Skeletal muscle tissue (tissue), 4 donors: ENCODE results near the gene EBNA1BP2. TPM values are rescaled to one million over a fixed set of nuclear protein-coding genes. Genes with fewer than 3 reads are reported as not detected.

Experiments used
- H3K27ac ChIP-seq: one replicate; pipeline ENCODE4 v1.7.0; 2013; ENCODE audit warnings: mild to moderate bottlenecking, low read depth, low read length, inconsistent platforms
- H3K27me3 ChIP-seq, 3 donors: one replicate each; pipeline ENCODE4 v1.7.0; 2013; ENCODE audit warnings: low read length in 3 of 3; ENCODE audit not compliant: control insufficient read depth in 3 of 3, insufficient read depth in 3 of 3
- H3K36me3 ChIP-seq, 3 donors: one replicate each; pipeline ENCODE4 v1.7.0; 2013; ENCODE audit warnings: low read length in 3 of 3; ENCODE audit not compliant: control insufficient read depth in 3 of 3, insufficient read depth in 3 of 3
- H3K4me1 ChIP-seq, 3 donors: one replicate each; pipeline ENCODE4 v1.7.0; 2013; ENCODE audit warnings: low read length in 3 of 3, mild to moderate bottlenecking in 3 of 3; ENCODE audit not compliant: control insufficient read depth in 3 of 3, insufficient read depth in 3 of 3
- H3K4me3 ChIP-seq, 3 donors: one replicate each; pipeline ENCODE4 v1.7.0; 2013; ENCODE audit warnings: low read length in 3 of 3
- H3K9ac ChIP-seq, 3 donors: one replicate each; pipeline ENCODE4 v1.7.0; 2013; ENCODE audit warnings: low read length in 3 of 3, mild to moderate bottlenecking in 3 of 3, moderate library complexity in 2 of 3, low read depth in 1 of 3
- H3K9me3 ChIP-seq, 3 donors: one replicate each; pipeline ENCODE4 v1.7.0; 2013; ENCODE audit warnings: low read length in 3 of 3; ENCODE audit not compliant: control insufficient read depth in 3 of 3
- total RNA-seq: library from RNA; depleted of rRNA; stranded (reverse); fragments of >200 nt; gene quantifications from one replicate; pipeline ENCODE4 v1.2.3, GENCODE V29; 2014
- donor health status: Osteomylitis.

The EBNA1BP2 gene
- total RNA-seq, 1 donor from 2014 or later: 19.3 TPM

GRCh38 chr1:43204394-43204793, 32.3 kb upstream of the EBNA1BP2 start:
- no peak overlapping the region for H3K9ac ChIP-seq
- no peaks in the 10 kb centered on the region for H3K9me3 ChIP-seq
- no peaks in the 10 kb centered on the region for H3K36me3 ChIP-seq
- no peak overlapping the region for H3K27ac ChIP-seq
- peaks cover 0 to 4% (median 0%) of the 10 kb centered on the region in 3 donors for H3K27me3 ChIP-seq
- H3K4me3 ChIP-seq: no peak overlapping the region
- H3K4me1 ChIP-seq: peaks cover 9 to 19% (median 10%) of the 10 kb centered on the region in 3 donors

- Histone ChIP-seq H3K9ac (no peak overlapping the region), H3K27me3 (peaks cover 0 to 4% (median 0%) of the 10 kb centered on the region in 3 donors), H3K4me1 (peaks cover 9 to 19% (median 10%) of the 10 kb centered on the region in 3 donors), H3K4me3 (no peak overlapping the region), H3K9me3 (no peaks in the 10 kb centered on the region), H3K27ac (no peak overlapping the region), H3K36me3 (no peaks in the 10 kb centered on the region)
Measured at GRCh38 chr1:43203859-43204258, 31.8 kb upstream of the EBNA1BP2 start.

- H3K4me1 ChIP-seq: no peaks in the 10 kb centered on the region
- H3K4me3 ChIP-seq: no peak overlapping the region
- no peaks in the 10 kb centered on the region for H3K36me3 ChIP-seq
- H3K9ac ChIP-seq: no peak overlapping the region
- H3K27me3 ChIP-seq: peaks cover 0 to 2% (median 0%) of the 10 kb centered on the region in 3 donors
- no peaks in the 10 kb centered on the region for H3K9me3 ChIP-seq
- no peak overlapping the region for H3K27ac ChIP-seq
Measured at GRCh38 chr1:43199093-43199726, 27.1 kb upstream of the EBNA1BP2 start.

GRCh38 chr1:43197343-43198127, 25.4 kb upstream of the EBNA1BP2 start:
- Histone ChIP-seq H3K4me3 (no peak overlapping the region), H3K27me3 (peaks cover 0 to 2% (median 0%) of the 10 kb centered on the region in 3 donors), H3K4me1 (no peaks in the 10 kb centered on the region), H3K36me3 (no peaks in the 10 kb centered on the region), H3K27ac (no peak overlapping the region), H3K9me3 (no peaks in the 10 kb centered on the region), H3K9ac (no peak overlapping the region)

GRCh38 chr1:43194509-43194908, 22.4 kb upstream of the EBNA1BP2 start:
- Histone ChIP-seq H3K36me3 (no peaks in the 10 kb centered on the region), H3K4me3 (no peak overlapping the region), H3K27me3 (peaks cover 0 to 2% (median 0%) of the 10 kb centered on the region in 3 donors), H3K27ac (no peak overlapping the region), H3K4me1 (no peaks in the 10 kb centered on the region), H3K9ac (no peak overlapping the region), H3K9me3 (no peaks in the 10 kb centered on the region)

GRCh38 chr1:43188106-43188505, 16.0 kb upstream of the EBNA1BP2 start:
- H3K9ac ChIP-seq: no peak overlapping the region
- H3K36me3 ChIP-seq: no peaks in the 10 kb centered on the region
- no peak overlapping the region for H3K4me3 ChIP-seq
- no peaks in the 10 kb centered on the region for H3K4me1 ChIP-seq
- peaks cover 0 to 5% (median 0%) of the 10 kb centered on the region in 3 donors for H3K27me3 ChIP-seq
- H3K27ac ChIP-seq: no peak overlapping the region
- no peaks in the 10 kb centered on the region for H3K9me3 ChIP-seq

GRCh38 chr1:43184995-43185394, 12.9 kb upstream of the EBNA1BP2 start:
- peaks cover 0 to 5% (median 0%) of the 10 kb centered on the region in 3 donors for H3K27me3 ChIP-seq
- H3K4me1 ChIP-seq: no peaks in the 10 kb centered on the region
- H3K9me3 ChIP-seq: no peaks in the 10 kb centered on the region
- H3K9ac ChIP-seq: no peak overlapping the region
- H3K27ac ChIP-seq: no peak overlapping the region
- no peak overlapping the region for H3K4me3 ChIP-seq
- H3K36me3 ChIP-seq: no peaks in the 10 kb centered on the region

GRCh38 chr1:43184388-43184787, 12.3 kb upstream of the EBNA1BP2 start:
- Histone ChIP-seq H3K4me1 (no peaks in the 10 kb centered on the region), H3K27me3 (peaks cover 0 to 5% (median 0%) of the 10 kb centered on the region in 3 donors)

GRCh38 chr1:43177691-43178090, 5.6 kb upstream of the EBNA1BP2 start:
- no peak overlapping the region for H3K27ac ChIP-seq
- peaks cover 4 to 9% (median 9%) of the 10 kb centered on the region in 3 donors for H3K27me3 ChIP-seq
- H3K4me3 ChIP-seq: no peak overlapping the region
- no peaks in the 10 kb centered on the region for H3K9me3 ChIP-seq
- H3K4me1 ChIP-seq: peaks cover 0 to 4% (median 0%) of the 10 kb centered on the region in 3 donors
- H3K36me3 ChIP-seq: no peaks in the 10 kb centered on the region
- H3K9ac ChIP-seq: no peak overlapping the region

More at GRCh38 chr1:43184388-43184787, 12.3 kb upstream of the EBNA1BP2 start:
- no peak overlapping the region for H3K4me3 ChIP-seq
- H3K9ac ChIP-seq: no peak overlapping the region
- no peaks in the 10 kb centered on the region for H3K9me3 ChIP-seq
- H3K27ac ChIP-seq: no peak overlapping the region
- no peaks in the 10 kb centered on the region for H3K36me3 ChIP-seq

GRCh38 chr1:43174873-43175272, 2.8 kb upstream of the EBNA1BP2 start:
- Histone ChIP-seq H3K9ac (no peak overlapping the region), H3K4me3 (no peak overlapping the region), H3K27ac (no peak overlapping the region), H3K9me3 (no peaks in the 10 kb centered on the region), H3K4me1 (peaks cover 11 to 13% (median 13%) of the 10 kb centered on the region in 3 donors), H3K27me3 (peaks cover 4 to 9% (median 9%) of the 10 kb centered on the region in 3 donors), H3K36me3 (peaks cover 4 to 7% (median 7%) of the 10 kb centered on the region in 3 donors)
